HG03196 (cell line): Measurements from ENCODE around the gene CTNNA2.

Experiments
- ATAC-seq: cut with Tn5 transposase; IDR thresholded peaks from one replicate; pipeline ENCODE4 v1.9.1; 2021; ENCODE audit not compliant: unreplicated experiment

The CTNNA2 gene

GRCh38 chr2:79512442-79513401 is at the start of gene CTNNA2:
Gene CTNNA2, plus strand, starts transcription at chr2:79513051.
- no peak for ATAC-seq

DNA sequence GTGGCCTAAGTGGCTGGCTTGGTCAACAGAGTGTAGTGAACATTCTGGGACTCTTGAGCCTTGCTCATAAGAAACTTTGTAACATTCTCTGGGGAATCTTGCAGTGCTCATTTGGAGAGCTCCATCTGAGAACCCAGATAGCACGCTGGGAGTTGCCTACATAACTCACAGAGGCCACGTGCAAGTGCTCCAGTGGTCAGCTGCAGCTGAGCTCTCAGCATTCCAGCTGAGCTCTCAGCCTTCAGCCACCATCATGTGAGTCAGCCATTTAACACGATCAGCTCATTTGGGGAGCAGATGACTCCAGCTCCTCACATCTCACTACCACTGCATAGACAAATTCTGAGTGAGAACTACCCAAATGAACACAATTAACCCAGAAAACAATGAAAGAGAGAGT is 25.5 kb upstream of the CTNNA2 start:
- no peak for ATAC-seq

DNA sequence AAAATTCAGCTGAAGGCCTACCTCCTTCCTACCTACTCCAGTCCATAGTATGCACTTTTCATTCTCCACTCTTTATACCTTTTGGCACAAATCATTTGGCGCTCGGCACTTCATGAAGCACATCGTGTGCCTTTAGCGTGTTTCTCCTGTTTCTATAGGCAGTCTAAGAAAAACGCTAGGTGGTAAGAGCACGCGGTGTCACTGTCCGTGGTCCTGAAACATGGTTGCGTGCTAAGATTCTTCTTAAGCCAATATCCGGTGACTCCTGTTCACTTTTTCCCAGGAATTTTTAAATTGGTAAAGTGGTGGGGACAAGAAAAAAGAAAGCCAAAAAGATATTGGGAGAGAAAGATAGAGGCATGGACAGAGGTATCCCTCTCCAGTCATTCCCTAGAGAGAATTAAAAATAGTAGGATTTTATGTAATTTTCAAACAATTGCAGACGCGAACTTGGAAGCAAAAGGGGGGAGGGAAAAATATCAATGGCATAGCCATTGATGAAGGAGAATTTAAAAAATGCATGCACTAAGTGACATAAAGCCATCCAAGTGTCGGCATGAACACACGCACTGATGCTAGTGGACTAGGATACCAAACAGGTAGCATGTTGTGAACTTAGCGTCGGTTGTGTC is 1.4 kb upstream of the CTNNA2 start:
- ATAC-seq = no peak

- ATAC-seq = no peak
Observed at GRCh38 chr2:79513711-79514110, 860 bp downstream of the CTNNA2 start.

DNA sequence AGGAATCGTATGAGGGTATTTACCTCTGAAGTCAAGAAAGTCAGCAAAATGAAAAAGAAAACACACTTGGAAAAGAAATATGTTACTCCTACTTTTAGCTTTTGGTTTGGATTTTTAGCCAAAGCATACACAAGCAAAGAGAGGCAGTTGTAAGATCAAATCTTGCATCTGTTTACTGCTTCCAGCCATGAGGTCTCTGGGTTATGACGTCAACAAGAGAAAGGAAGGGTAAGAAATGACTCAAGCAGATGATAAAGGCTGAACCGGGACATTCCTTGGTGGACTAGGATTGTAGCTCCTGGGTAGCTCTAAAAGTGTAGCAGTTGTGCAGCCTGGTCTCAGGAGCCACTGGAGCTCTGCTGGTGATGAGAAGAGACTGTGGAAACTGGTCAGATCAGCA is 16.8 kb downstream of the CTNNA2 start:
- ATAC-seq = no peak

GRCh38 chr2:79530443-79530842 is 17.6 kb downstream of the CTNNA2 start:
- no peak for ATAC-seq

- ATAC-seq = no peak
Observed at GRCh38 chr2:79547568-79547967, 34.7 kb downstream of the CTNNA2 start.

GRCh38 chr2:79552653-79553052 is 39.8 kb downstream of the CTNNA2 start:
- no peak for ATAC-seq

- ATAC-seq = no peak
Observed at GRCh38 chr2:79554899-79555298, 42.0 kb downstream of the CTNNA2 start.

GRCh38 chr2:79564065-79564464 is 51.2 kb downstream of the CTNNA2 start:
- ATAC-seq = no peak

DNA sequence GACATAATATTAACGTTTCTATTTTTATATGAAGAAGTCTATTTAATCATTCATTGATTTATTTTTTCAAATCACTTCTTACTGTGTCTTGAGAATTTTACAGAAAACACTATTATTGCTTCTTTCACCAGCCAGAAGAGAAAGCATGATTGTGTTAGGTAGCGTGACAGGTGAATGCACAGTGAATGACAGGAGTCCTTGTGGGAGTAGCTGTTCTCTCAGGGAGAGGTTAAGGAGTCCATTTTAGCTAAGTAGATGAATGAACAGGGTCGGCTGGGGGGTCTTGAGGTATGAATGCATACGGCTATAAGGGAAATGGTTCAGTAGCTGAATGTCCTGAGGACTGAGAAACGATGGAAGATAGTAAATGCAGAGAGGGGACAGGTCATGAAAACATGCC is 56.2 kb downstream of the CTNNA2 start:
- no peak for ATAC-seq

DNA sequence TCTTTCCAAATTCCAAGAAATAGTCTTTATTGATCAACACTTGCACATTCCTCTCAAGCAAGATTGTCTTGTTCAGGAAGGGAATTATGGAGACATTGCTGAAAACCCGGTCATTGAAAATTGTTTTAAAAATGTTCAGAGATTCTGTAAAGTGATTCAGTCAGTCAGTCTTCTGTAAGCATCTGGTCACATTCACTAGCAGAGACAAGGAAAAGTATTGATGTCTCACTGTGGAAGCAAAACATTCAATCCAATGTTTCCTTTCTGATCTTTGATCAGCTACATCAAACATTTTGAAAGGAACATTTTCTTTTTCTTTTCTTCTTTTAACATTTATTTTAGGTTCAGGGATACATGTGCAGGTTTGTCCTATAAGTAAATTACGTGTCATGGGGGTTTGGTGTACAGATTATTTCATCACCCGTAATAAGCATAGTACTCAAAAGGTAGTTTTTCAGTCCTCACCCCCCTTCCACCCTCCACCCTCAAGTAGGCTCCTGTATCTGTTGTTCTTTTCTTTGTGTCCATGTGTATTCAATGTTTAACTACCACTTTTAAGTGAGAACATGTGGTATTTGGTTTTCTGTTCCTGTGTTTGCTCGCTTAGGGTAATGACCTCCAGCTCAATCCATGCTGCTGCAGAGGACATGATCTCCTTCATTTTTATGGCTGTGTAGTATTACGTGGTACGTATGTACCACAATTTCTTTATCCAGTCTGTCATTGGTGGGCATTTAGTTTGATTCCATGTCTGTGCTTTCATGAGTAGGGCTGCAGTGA is 61.2 kb downstream of the CTNNA2 start:
- no peak for ATAC-seq

DNA sequence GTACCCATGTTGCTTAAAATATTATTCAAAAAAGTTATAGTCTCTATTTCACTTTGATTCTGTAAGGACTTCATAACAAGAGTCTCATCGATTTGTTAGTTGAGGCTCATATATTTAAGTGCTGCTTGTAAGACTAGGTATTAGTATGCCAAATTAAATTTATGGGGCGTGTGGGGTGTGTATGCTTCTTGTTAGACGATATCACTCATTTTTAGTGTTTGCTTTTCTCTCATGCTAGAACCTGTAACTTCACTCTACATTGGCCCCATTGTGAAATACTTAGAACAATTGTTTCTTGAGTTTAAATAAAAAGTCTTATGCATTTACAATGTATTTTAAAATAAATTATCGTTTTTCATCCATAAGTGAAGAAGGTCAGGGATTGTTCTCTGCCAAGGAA is 63.6 kb downstream of the CTNNA2 start:
- no peak for ATAC-seq

DNA sequence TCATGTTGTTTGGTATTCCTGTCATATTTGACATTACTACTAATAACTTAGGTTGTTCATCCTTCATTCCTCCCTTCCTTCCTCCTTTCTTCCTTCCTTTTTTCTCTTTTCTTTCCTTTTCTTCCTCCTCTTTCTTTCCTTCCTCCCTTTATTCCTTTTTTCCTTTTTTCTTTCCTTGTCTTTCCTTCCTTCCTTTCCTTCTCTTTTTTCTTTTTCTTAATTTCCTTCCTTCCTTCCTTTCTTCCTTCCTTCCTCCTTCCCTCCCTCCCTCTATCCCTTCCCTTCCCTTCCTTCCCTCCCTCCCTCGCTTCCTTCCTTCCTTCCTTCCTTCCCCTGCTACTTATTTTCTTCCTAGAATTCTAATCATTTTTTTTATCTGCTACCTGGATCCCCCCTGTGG is 66.1 kb downstream of the CTNNA2 start:
- ATAC-seq = no peak

GRCh38 chr2:79580175-79580574 is 67.3 kb downstream of the CTNNA2 start:
- no peak for ATAC-seq

GRCh38 chr2:79585701-79586433 is 73.0 kb downstream of the CTNNA2 start:
- no peak for ATAC-seq

DNA sequence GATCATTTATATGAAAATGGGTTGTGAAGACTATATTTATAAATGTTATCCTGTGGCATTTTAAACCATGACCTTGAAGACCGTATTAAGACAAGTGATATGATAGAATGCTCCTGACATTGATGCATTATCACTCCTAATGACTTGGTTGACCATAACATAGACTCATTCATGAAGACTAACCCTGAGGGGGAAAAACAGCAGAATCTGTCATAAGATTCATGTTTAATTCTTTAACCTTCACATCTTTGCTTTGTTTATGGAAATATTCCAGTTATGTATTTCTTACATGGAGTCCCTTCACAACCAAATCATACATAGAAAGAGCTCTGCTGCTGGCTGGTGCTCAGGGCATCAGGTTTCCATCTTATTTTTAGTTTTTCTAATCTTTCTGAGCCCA is 78.4 kb downstream of the CTNNA2 start:
- no peak for ATAC-seq

DNA sequence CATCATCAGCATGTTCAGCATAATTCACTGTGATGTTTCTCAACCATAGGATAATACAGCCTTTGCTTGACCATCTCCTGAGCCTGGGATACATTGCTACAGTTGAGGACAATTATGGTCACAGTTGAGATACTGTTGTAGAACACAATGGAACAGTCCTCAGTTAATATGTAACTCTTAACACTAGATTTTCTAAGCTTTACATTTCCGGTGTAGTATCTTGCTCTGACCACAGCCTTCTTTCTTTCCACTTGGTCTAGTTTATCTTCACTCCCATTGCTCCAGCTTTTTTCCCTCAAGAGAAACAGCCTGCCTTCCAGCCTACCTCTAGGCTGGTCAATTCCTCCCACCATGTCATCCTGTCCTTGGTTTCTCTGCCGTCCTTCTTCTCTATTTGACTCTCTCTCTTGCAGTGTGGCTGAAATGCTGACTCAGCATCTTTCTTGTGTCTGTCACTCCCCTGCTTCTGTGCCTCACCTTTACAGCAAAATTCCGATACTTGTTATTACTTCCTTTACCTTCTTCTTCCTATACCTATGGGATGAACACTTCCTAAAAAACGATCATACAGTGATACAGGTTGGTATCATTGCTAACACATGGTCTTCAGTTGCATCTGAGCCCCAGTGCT is 80.5 kb downstream of the CTNNA2 start:
- no peak for ATAC-seq

DNA sequence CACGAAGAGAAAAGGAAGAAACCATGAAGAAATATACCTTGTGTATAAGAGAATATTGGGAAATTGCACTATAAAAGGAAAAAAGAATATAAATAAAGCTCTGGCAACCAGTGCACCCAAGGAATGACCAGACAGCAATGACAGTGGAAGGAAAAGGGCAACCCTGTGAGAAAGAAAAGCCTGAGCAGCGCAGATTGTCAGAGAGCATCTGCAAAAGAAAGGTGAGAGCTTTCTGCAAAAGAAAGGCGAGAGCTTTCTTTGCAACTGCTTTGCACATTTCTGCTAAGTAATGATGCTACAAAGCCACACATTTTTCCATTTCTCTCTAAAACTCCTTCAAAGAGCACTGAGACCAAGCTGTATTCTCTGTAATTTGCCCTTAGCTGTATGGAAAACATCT is 83.6 kb downstream of the CTNNA2 start:
- no peak for ATAC-seq

DNA sequence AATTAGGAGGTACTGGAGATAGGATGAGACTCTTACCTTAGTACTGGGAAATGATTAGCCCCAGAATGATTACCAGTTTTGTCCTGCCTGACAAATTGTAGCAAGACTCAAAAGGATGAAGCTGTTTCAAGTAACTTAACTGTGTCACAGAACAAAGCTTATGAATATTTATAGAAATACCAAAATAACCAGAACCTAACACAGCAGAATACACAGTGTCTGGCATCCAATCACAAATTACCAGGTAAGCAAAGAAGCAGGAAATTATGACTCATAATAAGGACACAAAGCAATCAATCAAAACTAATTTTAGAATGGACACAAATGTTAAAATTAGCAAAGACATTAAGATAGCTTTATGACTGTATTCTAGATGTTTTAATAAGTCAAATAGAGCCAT is 91.9 kb downstream of the CTNNA2 start:
- ATAC-seq = no peak
